CD14-positive monocyte (primary cell): ENCODE measurements around the gene TAMM41. TPM values are rescaled to one million over a fixed set of nuclear protein-coding genes. Genes with fewer than 3 reads are reported as not detected.

Experiments used
- DNase-seq, 3 donors: peaks; one replicate each; pipeline ENCODE4 v3.0.0-alpha.2; 2011 to 2022
- H2AFZ ChIP-seq: 2 replicates; pipeline ENCODE4 v1.6.0; 2012; ENCODE audit warnings: mild to moderate bottlenecking, low read depth, low read length, inconsistent platforms; ENCODE audit not compliant: insufficient read depth, poor library complexity, severe bottlenecking
- H3K27ac ChIP-seq, 2 donors: 1 replicate in 1 of 2; 2 replicates in 1 of 2; pipeline ENCODE4 v1.5.1; 2012 to 2013; ENCODE audit warnings: low read length in 2 of 2, control low read depth in 1 of 2, inconsistent platforms in 1 of 2, low read depth in 1 of 2, mild to moderate bottlenecking in 1 of 2
- H3K27me3 ChIP-seq, 2 donors: one replicate each; pipeline versions ENCODE4 v1.6.0 to v1.6.1; 2011 to 2013; ENCODE audit warnings: low read length in 2 of 2; ENCODE audit not compliant: control insufficient read depth in 2 of 2, insufficient read depth in 2 of 2
- H3K36me3 ChIP-seq, 2 donors: replicated peaks in 1 of 2; 1 replicate in 1 of 2; 2 replicates in 1 of 2; pipeline versions ENCODE4 v1.5.1 to v1.6.1; 2012 to 2013; ENCODE audit warnings: low read length in 2 of 2, control low read depth in 1 of 2, inconsistent platforms in 1 of 2, mild to moderate bottlenecking in 1 of 2; ENCODE audit not compliant: insufficient read depth in 2 of 2, control insufficient read depth in 1 of 2
- H3K4me1 ChIP-seq, 2 donors: 1 replicate in 1 of 2; 2 replicates in 1 of 2; pipeline versions ENCODE4 v1.5.1 to v1.6.1; 2012 to 2013; ENCODE audit warnings: low read length in 2 of 2, control low read depth in 1 of 2, inconsistent platforms in 1 of 2, mild to moderate bottlenecking in 1 of 2, moderate library complexity in 1 of 2; ENCODE audit not compliant: insufficient read depth in 2 of 2, control insufficient read depth in 1 of 2
- H3K4me2 ChIP-seq: replicated peaks from 2 replicates; pipeline ENCODE3; 2012; ENCODE audit warnings: low read length, moderate library complexity, mild to moderate bottlenecking; ENCODE audit not compliant: poor library complexity, severe bottlenecking; ENCODE audit errors: extremely low read depth
- H3K4me3 ChIP-seq, 3 experiments: fragments of 200-600 bp in 1 of 3; sonication (generic) in 1 of 3; replicated peaks in 1 of 3; 1 replicate in 2 of 3; 2 replicates in 1 of 3; pipeline ENCODE4 v1.5.1; 2011 to 2013; ENCODE audit warnings: low read length in 3 of 3, mild to moderate bottlenecking in 3 of 3, control low read depth in 2 of 3, low read depth in 2 of 3, inconsistent platforms in 1 of 3, moderate library complexity in 1 of 3
- H3K79me2 ChIP-seq: 2 replicates; pipeline ENCODE4 v1.6.0; 2012; ENCODE audit warnings: mild to moderate bottlenecking, control low read depth, inconsistent platforms, low read length, moderate library complexity; ENCODE audit not compliant: insufficient read depth
- H3K9ac ChIP-seq: 2 replicates; pipeline ENCODE4 v1.6.0; 2017; ENCODE audit warnings: low read length, mild to moderate bottlenecking; ENCODE audit not compliant: insufficient read depth, poor library complexity, severe bottlenecking
- H3K9me3 ChIP-seq, 2 donors: replicated peaks in 1 of 2; 1 replicate in 1 of 2; 2 replicates in 1 of 2; pipeline versions ENCODE4 v1.5.1 to v1.6.1; 2012 to 2013; ENCODE audit warnings: low read length in 2 of 2, control low read depth in 1 of 2; ENCODE audit not compliant: control insufficient read depth in 1 of 2, insufficient read depth in 1 of 2
- H4K20me1 ChIP-seq: 2 replicates; pipeline ENCODE4 v1.6.0; 2012; ENCODE audit warnings: mild to moderate bottlenecking, low read length, control low read depth, moderate library complexity; ENCODE audit not compliant: insufficient read depth
- H3K27ac Mint-ChIP-seq, 7 donors: one replicate each; pipeline ENCODE4 v1.8.0; 2020; ENCODE audit warnings: mild to moderate bottlenecking in 7 of 7, mixed read lengths in 7 of 7, moderate library complexity in 6 of 7, inconsistent platforms in 2 of 7
- H3K27me3 Mint-ChIP-seq, 3 donors: one replicate each; pipeline ENCODE4 v1.8.0; 2021 to 2022; ENCODE audit warnings: low read depth in 3 of 3, mild to moderate bottlenecking in 3 of 3, mixed read lengths in 3 of 3, moderate library complexity in 3 of 3, inconsistent platforms in 1 of 3
- H3K36me3 Mint-ChIP-seq, 2 donors: one replicate each; pipeline ENCODE4 v1.8.0; 2020; ENCODE audit warnings: mixed read lengths in 2 of 2, inconsistent platforms in 1 of 2, mild to moderate bottlenecking in 1 of 2
- H3K4me1 Mint-ChIP-seq: one replicate; pipeline ENCODE4 v1.8.0; 2020; ENCODE audit warnings: mild to moderate bottlenecking, mixed read lengths
- H3K4me3 Mint-ChIP-seq, 2 donors: one replicate each; pipeline ENCODE4 v1.8.0; 2020; ENCODE audit warnings: mild to moderate bottlenecking in 2 of 2, mixed read lengths in 2 of 2, moderate library complexity in 1 of 2
- H3K9me3 Mint-ChIP-seq, 7 donors: one replicate each; pipeline ENCODE4 v1.8.0; 2020 to 2022; ENCODE audit warnings: mixed read lengths in 7 of 7, mild to moderate bottlenecking in 6 of 7, moderate library complexity in 6 of 7, inconsistent platforms in 2 of 7
- WGBS: methylation state at CpG from one replicate; pipeline ENCODE4 v1.1.5; 2013; ENCODE audit warnings: missing lambda C conversion rate; ENCODE audit not compliant: insufficient coverage; 5-methylcytosine and 5-hydroxymethylcytosine counted together
- intact Hi-C, 2 donors: fragments of 100-400 bp; cut with micrococcal nuclease; formaldehyde crosslinking; loops; one replicate each; pipeline versions ENCODE4 v1.15.0 to v1.15.1; 2023
- polyA plus RNA-seq, 3 donors: library from polyadenylated mRNA; depleted of rRNA in 1 of 3; unstranded in 2 of 3; stranded (reverse) in 1 of 3; fragments of 300-500 nt in 2 of 3; fragments of >200 nt in 1 of 3; fragmentation: Illumina TruSeq in 2 of 3; gene quantifications; 1 replicate in 2 of 3; 2 replicates in 1 of 3; pipeline ENCODE4 v1.2.3, GENCODE V29; 2012 to 2021
- TF ChIP-seq, protein P1 (sequence below): fragments of 200-600 bp; IDR thresholded peaks from one replicate; pipeline ENCODE4 v1.8.0; 2022; ENCODE audit warnings: antibody characterized with exemption, mild to moderate bottlenecking

The TAMM41 gene
- polyA plus RNA-seq, 3 donors: 3.7 to 10.8 (median 5.0) TPM

DNA sequence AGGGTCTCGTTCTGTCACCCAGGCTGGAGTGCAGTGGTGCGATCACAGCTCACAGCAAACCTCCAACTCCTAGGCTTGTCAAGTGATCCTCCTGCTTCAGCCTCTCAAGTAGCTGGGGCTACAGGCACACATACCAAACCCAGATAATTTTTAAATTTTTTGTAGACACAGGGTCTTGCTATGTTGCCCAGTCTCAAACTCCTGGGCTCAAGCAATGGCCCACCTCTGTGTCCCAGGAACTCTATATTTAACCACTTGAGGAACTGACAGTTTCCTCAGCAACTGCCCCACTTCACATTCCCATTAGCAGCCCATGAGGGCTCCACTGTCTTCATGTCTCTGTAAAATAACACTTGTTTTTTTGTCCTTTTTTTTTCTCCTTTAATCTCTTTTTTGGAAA, 68.4 kb downstream of the TAMM41 start:
- 94% methylated on average over 2 of the region's 2 CpGs for WGBS
- no peak overlapping the region for H3K4me3 Mint-ChIP-seq

DNA sequence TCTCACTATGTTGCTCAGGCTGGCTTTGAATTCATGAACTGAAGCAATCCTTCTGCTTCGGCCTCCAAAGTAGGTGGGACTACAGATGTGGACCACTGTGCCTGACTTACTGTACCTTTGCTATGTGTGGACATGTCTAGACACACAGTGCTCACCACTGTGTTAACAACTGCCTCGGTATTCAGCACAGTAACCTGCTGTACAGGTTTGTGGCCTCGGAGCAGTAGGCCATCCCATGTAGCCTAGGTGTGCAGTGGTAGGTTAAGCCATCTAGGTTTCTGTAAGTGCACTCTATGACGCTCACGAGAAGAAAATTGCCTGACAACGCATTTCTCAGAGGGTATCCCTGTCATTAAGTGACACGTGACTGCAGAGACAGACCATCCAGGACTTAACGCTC, 70.3 kb downstream of the TAMM41 start:
- H2AFZ ChIP-seq: no peak overlapping the region
- over 99% methylated on average over 8 of the region's 8 CpGs for WGBS
- Mint-ChIP-seq H3K9me3 (peaks cover 0 to 1% (median 0%) of the 10 kb centered on the region in 7 donors), H3K27ac (no peak overlapping the region), H3K4me3 (no peak overlapping the region), H3K36me3 (no peaks in the 10 kb centered on the region), H3K4me1 (no peaks in the 10 kb centered on the region), H3K27me3 (peaks cover 0 to 1% (median 0%) of the 10 kb centered on the region in 3 donors)
- H3K27ac ChIP-seq: no peak overlapping the region
- no peaks in the 10 kb centered on the region for H3K79me2 ChIP-seq
- H3K4me3 ChIP-seq: no peak overlapping the region
- intact Hi-C loops: no loop called here
- no peaks in the 10 kb centered on the region for H4K20me1 ChIP-seq
- no peak overlapping the region for H3K9ac ChIP-seq
- no peak overlapping the region for H3K4me2 ChIP-seq
- no peak for DNase-seq
- no peaks in the 10 kb centered on the region for H3K9me3 ChIP-seq
- TF ChIP-seq, protein P1, sequence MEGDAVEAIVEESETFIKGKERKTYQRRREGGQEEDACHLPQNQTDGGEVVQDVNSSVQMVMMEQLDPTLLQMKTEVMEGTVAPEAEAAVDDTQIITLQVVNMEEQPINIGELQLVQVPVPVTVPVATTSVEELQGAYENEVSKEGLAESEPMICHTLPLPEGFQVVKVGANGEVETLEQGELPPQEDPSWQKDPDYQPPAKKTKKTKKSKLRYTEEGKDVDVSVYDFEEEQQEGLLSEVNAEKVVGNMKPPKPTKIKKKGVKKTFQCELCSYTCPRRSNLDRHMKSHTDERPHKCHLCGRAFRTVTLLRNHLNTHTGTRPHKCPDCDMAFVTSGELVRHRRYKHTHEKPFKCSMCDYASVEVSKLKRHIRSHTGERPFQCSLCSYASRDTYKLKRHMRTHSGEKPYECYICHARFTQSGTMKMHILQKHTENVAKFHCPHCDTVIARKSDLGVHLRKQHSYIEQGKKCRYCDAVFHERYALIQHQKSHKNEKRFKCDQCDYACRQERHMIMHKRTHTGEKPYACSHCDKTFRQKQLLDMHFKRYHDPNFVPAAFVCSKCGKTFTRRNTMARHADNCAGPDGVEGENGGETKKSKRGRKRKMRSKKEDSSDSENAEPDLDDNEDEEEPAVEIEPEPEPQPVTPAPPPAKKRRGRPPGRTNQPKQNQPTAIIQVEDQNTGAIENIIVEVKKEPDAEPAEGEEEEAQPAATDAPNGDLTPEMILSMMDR: no peak
- no peaks in the 10 kb centered on the region for H3K27me3 ChIP-seq
- no peaks in the 10 kb centered on the region for H3K4me1 ChIP-seq
- H3K36me3 ChIP-seq: no peaks in the 10 kb centered on the region

More for the DNA sequence above, 68.4 kb downstream of the TAMM41 start:
- Mint-ChIP-seq H3K4me1 (no peaks in the 10 kb centered on the region), H3K27me3 (no peaks in the 10 kb centered on the region), H3K9me3 (peaks cover 0 to 1% (median 0%) of the 10 kb centered on the region in 7 donors), H3K36me3 (no peaks in the 10 kb centered on the region), H3K27ac (no peak overlapping the region)
- DNase-seq: no peak
- no peak overlapping the region for H3K4me2 ChIP-seq
- H3K36me3 ChIP-seq: no peaks in the 10 kb centered on the region
- H3K4me1 ChIP-seq: no peaks in the 10 kb centered on the region
- TF ChIP-seq, protein P1: no peak
- H4K20me1 ChIP-seq: no peaks in the 10 kb centered on the region
- H3K27me3 ChIP-seq: no peaks in the 10 kb centered on the region
- H2AFZ ChIP-seq: no peak overlapping the region
- H3K4me3 ChIP-seq: no peak overlapping the region
- no peak overlapping the region for H3K9ac ChIP-seq
- intact Hi-C loops: no loop called here
- H3K9me3 ChIP-seq: no peaks in the 10 kb centered on the region
- H3K27ac ChIP-seq: no peak overlapping the region
- no peaks in the 10 kb centered on the region for H3K79me2 ChIP-seq
